Stimulated activated CD8-positive, alpha-beta memory T cell treated with anti-CD3 and anti-CD28 coated beads, Interleukin-4, amount 100 ng/mL, for 1 hour (primary cell): ENCODE measurements around the gene DCDC2B.

ENCODE experiments used
- DNase-seq, 2 donors: peaks; one replicate each; pipeline ENCODE4 v3.0.0-alpha.2; 2020; ENCODE audit warnings: low read depth in 2 of 2, low spot score in 1 of 2

DCDC2B gene

GRCh38 chr1:32195972-32196823, 12.7 kb upstream of the DCDC2B start:
- DNase-seq: no peak

- no peak for DNase-seq
Measured at GRCh38 chr1:32197074-32197473, 11.8 kb upstream of the DCDC2B start.

GRCh38 chr1:32197837-32198236, 11.1 kb upstream of the DCDC2B start:
- DNase-seq: no peak

- no peak for DNase-seq
Measured at GRCh38 chr1:32198237-32199042, 10.4 kb upstream of the DCDC2B start.

GRCh38 chr1:32199043-32199716, 9.7 kb upstream of the DCDC2B start:
- no peak for DNase-seq

GRCh38 chr1:32199717-32200072, 9.2 kb upstream of the DCDC2B start:
- no peak for DNase-seq

- DNase-seq: no peak
Measured at GRCh38 chr1:32200226-32201010, 8.5 kb upstream of the DCDC2B start, which contains the start of gene CCDC28B. Gene CCDC28B, plus strand, starts transcription at chr1:32200595. Its CDS starts 1,341 bp downstream, at chr1:32201936.

- DNase-seq: peak; percentile 55 to 60
Measured at GRCh38 chr1:32201011-32201855, 7.7 kb upstream of the DCDC2B start.

- DNase-seq: no peak
Measured at GRCh38 chr1:32204943-32205361, 3.9 kb upstream of the DCDC2B start.

GRCh38 chr1:32205401-32206370, 3.2 kb upstream of the DCDC2B start, which contains the start of gene IQCC:
Gene IQCC, plus strand, starts transcription at chr1:32205671. Its CDS starts 11 bp downstream, at chr1:32205682.
- DNase-seq: peak; percentile 47 to 67

- DNase-seq: no peak
Measured at GRCh38 chr1:32208469-32208868, 420 bp upstream of the DCDC2B start.

GRCh38 chr1:32215629-32216480, 7.0 kb downstream of the DCDC2B start:
- no peak for DNase-seq

- no peak for DNase-seq
Measured at GRCh38 chr1:32216566-32216965, 7.7 kb downstream of the DCDC2B start.

GRCh38 chr1:32219022-32219421, 10.1 kb downstream of the DCDC2B start:
- DNase-seq: no peak

- no peak for DNase-seq
Measured at GRCh38 chr1:32220746-32221580, 12.1 kb downstream of the DCDC2B start.

GRCh38 chr1:32221581-32221979, 12.7 kb downstream of the DCDC2B start:
- no peak for DNase-seq
